Activated CD4-positive, alpha-beta T cell treated with anti-CD3 and anti-CD28 coated beads for 48 hours (primary cell): Measurements from ENCODE around the gene MINDY3.
"Not testable (repeated sequence)": the region's sequence is repeated elsewhere in the genome, so short reads cannot be mapped to it uniquely, and the experiment has no call there.

Experiments
- DNase-seq: peaks from one replicate; pipeline ENCODE4 v3.0.0-alpha.2; 2020

MINDY3 gene

DNA sequence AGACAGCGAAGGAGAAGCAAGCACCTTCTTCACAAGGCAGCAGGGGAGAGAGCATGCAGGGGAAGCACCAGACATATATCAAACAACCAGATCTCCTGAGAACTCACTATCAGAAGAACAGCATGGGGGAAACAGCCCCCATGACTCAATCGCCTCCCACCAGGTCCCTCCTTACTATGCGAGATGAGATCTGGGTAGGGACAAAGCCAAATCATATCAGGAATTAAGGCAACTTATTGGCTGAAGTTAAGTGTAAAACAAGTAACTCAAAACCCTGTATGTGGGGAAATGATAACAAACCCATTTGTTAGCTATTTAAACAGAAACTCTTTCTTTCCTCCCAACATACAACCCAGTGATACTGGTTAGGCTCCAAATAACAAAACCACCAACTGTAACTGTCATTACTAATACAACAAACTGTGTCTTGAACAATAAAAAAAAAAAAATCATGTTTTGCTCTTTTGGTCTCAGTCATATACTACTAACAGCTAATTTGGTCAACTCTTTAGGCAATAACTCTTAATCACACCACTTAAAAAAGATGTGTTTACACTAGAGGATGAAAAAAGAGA is 57.8 kb downstream of the MINDY3 start:
- peak; percentile 54 for DNase-seq

DNA sequence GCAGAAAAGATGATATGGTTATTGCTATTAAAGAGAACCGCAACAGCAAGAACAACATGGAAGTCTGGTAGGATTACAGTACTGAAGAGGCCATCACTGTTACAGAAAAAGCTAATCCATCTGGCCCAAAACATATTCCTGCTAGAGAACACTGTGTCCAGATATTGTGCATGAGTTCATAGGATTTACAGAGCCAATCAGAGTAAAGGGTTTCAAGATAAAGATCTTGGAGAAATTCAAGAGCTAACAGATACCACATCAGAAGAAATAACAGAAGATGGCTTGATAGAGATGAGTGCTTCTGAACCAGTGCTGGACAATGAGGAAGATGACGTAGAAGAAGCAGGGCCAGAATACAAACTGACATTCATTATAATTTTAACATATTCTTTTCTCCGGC is 58.7 kb downstream of the MINDY3 start:
- no peak for DNase-seq

DNA sequence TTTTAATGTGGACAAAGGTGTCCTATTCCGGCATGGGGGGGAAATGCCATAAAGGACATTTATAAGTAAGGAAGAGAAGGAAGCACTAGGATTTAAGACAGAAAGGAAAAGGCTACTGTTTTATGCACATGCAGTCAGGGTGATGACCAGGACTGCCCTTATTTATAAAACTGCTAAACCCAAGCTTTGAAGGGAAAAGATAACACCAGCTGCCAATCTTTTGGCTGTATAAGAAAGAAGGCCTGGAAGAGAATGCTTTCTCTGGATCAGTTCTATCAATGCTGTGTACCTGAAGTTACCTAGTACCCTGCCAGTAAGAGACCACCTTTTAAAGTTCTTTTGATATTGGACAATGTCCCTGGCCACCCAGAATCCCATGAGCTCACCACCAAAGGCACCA is 59.2 kb downstream of the MINDY3 start:
- DNase-seq, result no peak

DNA sequence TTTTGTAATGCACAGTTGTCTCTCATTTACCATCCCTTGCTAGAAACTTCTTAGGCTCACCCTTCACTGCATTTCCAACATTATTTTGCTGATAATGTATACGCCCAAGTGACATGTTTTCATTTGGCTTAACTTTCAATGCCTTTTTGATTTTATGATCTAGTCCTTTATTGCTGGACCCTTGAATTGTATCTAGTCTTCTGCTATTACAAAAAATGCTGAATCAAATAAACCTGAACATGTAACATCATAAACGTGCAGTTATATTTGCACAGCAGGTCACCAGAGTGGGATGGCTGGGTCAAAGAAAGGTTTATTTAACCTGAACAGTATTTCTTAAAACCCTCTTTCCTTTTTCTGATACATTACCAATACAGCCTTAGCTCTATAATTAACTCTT is 63.0 kb downstream of the MINDY3 start:
- DNase-seq, result no peak

DNA sequence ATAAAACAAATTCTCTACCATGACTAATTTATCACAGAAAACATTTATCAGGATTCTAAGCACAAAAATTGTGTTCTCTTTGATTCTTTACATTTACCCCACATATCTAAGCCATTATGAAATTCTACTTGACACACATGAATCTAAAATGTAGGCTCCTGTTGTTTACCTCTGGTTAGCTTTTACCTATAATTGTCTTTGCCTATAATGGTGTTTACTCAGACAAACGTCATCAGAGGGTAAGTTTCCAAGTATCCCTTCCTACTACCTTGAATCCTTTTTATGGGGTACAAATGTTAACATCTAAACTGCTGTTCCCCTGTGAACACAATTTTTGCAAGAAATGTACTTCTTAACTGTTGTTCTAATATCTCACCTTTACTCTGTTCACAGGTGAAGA is 63.5 kb downstream of the MINDY3 start:
- DNase-seq, result no peak

DNA sequence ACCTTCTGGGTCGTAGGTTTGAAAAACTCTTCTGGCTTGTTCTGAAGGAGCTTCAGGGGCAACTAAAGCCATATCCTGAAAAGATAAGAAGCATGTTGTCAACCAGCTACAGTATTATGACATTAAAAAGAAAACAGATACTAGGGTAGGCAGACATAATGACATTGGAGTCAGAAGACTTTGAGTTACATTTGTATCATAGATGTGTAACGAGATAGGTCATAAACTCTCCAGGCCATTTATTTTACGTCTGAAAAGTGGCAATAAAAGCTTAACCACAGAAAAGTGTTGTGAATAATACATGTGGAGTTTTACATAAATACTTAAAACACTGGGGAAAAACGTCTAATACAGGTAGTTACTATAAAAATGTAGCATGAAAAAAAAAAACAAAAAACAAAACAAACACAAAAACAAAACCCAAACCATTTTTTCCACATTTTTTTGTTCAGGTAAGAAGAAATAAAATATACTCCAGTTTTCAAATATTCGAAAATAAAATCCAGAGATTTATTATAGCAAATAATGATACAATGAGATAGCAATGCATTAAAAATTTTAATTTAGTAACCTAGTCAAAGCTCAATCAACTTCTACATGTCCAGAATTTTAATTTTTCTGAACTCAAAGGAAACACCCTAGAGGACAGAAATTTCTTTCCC is 64.1 kb downstream of the MINDY3 start:
- no peak for DNase-seq

DNA sequence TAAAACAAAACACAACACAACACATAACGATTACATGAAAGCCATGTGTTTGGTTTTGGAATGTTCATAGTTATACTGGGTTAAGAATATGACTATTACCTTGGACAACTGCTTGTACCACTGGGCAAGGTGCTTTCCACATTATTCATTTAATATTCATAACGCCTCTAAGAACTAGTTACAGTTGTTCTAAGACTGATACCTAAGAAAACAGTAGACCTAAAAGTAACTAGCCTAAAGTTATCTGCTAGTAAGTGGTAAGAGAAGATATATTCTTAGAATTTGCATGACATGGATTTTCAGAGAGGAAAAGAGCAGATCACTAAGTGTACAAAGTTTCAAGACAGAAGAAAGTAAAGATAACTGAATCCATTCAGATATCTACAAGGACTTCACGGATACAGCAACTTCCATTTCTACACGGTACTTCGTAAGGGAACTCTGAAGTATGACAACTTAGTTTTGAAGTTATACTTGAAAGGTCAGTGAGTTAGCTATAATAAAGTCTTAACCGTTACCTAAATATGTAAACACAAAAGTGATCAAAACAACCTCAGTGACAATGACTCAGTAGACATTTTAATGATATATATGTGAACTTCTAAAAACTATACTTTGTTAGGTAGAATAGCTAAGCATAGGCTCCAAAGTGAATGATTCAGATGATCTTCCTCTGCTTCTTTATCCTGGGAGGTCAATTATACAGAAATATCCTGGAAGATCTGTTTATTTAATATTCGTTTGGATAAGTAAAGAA is 65.1 kb downstream of the MINDY3 start:
- DNase-seq, result no peak

DNA sequence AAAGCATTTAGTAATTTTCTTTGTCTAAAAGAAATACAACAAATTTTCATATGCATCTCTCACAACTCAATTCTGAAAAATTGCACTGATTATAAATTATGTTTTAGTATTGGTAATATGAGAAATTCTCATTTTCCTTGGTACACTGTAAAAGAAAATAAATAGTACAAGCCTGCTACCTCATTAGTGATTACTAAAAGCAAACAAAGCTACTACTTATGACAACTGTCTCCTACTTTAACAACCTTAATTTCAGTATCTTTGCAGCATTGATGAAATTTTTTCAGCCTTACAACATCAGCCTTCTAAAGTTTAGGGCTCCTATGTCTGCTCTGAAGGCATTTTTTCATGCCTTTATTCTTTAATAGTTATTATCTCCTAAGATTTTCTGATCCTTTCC is 65.7 kb downstream of the MINDY3 start:
- DNase-seq, result no peak

DNA sequence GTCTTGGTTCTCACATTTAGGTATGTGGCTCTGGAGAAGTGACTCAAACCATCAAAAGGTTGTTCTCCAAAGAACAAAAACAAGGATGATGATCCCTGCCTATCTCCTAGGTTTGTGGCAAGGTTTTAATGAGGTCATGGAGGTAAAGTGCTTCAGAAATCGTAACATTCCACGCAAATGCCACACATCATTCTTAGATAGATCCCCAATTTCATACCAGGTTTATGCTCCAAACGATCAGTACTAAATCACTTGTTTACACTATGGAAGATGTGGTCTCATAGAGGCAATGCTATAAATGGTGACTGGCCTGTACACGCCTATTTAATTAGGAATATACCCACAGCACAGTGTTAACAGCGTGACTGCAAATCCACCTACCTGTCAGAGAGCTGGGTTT is 66.6 kb downstream of the MINDY3 start:
- DNase-seq, result no peak

DNA sequence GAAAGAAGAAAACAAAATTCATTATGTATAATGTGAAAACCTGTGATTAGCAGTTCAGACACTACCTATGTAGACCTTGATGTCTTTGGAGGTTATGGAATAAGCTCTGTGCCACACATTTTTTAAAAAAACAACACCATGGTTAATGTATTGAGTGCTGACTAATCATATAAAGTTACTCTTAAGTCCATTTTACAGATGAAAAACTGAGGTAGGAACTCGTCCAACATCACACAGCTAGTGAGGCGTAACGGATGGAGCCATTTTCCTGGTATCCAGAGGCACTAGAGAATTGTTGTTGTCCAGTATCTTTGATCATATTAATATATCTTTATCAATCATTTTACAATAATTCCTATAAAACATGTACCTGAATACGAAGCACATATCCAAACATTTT is 67.5 kb downstream of the MINDY3 start:
- DNase-seq, result no peak

DNA sequence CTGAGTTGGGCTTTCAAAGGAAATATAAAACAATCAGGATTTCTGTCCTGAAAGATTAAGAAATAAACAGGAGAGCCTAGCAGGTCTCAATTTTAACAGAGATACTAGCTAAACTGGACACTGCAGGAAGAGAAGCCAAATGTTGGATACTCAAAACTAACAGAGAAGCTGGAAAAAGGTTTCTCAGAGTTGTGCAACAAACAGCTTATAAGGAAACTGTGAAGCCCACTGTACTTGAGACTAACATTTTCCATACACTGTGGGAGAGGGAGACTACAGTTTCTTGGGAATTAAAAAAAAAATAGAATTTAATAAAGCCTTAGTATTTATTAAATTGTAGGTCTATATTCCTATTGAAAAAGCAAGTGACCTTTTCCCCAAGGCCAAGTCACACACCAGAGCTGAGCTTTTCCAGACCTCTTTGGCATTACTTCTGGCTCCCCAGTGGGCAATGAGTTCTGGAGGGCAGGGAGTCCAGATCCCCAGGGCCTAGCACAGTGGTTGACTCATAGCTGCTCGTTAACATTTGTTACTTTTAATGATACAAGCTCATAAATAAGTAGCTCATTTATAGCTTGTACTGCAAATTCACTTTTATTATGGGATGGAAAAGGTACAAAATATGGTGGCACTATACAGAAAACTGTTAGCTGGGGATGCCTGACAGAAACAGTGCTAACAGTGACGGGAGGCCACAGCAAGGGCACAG is 68.3 kb downstream of the MINDY3 start:
- DNase-seq, result no peak

DNA sequence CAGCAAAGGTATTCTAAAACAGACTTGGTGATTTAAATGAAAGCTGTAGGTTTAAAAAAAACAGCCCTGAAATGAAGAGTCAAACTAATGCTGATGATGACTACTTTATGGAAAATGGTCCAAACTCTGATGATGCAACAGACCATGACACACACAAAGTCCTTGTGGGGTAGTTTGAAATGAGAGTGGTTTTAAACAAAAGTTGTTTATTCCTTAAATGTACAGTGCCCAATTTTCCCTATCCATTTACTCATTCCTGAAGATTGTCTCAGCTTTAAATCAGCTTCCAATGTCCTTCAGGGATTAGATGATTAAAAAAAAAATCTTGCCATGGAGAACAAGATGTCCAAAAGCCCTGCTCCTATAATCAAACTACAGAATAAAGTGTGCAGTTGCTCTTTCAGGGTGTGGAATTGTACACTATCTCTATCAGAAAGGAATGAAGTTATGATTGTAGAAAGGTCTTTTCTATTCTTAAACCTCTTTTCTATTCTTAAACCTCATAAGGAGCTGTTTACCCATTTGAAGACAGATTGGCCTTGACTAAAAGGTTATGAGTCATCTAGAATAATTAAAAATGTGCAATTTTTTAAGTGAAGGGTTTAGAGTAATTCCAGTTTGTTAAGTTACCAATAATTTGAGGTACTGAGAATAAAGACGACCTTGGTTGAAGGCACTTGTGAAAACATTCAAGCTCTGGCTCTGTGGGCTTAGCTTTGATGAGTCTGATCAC is 70.3 kb downstream of the MINDY3 start:
- no peak for DNase-seq

DNA sequence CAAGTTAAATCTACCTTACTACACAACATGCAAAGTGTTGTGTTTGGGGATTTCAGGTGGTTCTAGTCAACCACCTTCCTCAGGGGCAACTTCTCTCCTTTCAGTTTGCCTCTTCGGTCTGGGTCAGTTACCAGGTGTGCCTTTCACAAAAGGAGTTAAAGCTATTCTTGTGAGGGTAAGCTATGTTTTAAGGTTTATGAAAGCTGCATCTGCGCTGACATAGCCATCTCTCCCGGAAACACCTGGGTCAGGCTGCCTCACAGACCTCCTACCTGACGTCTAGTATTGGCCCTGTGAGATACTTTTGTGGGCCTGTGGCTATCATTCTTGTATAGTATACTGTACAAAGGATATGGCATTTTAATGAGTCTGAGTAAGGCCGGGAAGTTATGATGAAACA is 72.9 kb downstream of the MINDY3 start:
- no peak for DNase-seq

DNA sequence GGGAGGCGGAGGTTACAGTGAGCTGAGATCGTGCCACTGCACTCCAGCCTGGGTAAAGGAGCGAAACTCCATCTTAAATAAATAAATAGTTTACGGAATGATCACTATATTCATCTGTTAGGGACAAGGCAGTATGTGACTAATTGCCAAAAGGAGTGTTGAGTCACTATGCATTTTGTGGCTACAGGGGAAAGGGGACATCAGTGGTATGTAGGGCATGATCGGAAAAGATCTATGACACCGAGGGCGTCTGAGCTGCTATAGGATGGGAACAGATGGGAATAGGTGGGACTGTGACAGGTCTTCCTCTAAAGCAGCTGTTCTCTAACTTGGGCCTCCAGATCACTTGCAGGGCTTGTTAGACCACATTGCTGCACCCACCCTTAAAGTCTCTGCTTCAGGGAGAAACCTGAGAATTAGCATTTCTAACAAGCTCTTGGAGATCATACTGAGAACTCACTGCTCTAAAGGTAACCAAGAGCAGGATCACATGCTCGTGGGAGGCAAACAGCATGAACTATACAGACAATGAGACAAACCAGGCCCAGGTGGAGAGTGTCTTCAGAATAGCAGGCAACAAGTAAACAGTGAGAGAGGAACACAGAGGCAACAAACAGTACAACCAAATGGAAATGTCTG is 75.5 kb downstream of the MINDY3 start:
- no peak for DNase-seq

DNA sequence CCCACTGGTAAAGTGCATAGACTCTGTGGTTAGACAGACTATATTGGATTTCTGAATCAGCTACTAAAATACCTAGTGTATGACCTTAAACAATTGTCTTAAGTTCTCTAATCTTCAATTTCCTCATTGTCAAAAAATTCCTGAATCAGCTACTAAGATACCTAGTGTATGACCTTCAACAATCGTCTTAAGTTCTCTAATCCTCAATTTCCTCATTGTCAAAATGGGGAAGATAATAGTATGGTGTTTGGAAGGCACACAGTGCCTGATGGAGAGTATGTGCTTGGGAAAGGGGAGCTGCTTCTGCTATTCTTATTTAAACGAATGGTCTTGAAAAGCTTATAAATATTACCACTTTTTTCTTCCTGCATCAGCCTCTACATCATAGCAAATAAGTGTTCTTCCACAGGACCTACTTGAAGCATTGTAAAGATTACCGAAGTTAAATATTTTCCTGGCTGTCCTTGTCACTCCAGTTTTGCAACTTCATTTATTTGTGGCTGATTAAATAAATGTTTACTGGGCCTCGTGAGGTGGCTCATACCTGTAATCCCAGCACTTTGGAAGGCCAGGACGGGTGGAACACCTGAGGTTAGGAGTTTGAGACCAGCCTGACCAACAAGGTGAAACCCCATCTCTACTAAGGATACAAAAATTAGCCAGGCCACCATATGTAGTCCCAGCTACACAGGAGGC is 76.2 kb downstream of the MINDY3 start:
- no peak for DNase-seq

DNA sequence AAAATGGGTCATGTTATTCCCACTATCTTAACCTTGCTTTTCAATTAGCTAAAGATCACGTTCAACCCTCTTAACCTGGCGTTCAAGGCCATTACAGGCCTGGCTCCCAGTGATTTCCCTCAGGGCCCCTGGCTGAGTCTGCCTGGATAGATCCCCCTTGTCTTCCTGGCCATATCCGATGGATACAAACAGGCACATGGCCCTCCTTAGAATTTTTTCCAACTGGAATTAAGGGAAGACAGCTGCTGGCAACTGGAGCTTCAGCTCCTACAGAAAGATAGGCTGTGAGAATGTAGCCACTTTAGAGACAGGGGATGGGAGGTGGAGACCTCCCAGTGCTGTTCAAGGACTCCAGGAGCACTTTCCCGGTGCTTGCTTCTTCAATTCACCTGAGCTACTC is 77.5 kb downstream of the MINDY3 start:
- DNase-seq, result no peak

DNA sequence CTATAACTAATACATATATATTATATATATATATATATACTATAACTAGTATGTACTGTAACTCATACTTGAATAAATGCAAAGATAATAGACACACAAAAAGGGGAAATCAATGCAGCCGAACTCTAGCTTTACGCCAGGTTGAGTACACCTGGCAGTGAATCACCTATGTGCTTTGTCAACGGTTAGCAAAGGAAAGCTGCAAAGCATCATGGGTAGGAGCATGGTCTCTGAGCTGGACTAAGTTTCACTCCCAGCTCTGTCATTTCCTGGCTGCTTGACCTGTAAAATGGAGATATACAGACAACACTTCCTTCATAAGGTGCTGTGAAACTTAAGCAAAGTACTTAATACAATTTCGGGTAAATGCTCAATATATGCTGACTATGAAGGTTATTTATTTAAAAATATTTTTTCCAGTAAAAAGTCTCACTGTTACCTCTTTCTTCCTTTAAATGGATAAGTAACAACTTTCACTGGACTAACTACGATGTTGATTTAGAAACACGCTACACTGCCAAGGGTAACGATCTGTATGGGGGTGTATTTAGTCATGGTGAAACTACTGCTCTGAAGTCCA is 78.8 kb downstream of the MINDY3 start:
- no peak for DNase-seq

DNA sequence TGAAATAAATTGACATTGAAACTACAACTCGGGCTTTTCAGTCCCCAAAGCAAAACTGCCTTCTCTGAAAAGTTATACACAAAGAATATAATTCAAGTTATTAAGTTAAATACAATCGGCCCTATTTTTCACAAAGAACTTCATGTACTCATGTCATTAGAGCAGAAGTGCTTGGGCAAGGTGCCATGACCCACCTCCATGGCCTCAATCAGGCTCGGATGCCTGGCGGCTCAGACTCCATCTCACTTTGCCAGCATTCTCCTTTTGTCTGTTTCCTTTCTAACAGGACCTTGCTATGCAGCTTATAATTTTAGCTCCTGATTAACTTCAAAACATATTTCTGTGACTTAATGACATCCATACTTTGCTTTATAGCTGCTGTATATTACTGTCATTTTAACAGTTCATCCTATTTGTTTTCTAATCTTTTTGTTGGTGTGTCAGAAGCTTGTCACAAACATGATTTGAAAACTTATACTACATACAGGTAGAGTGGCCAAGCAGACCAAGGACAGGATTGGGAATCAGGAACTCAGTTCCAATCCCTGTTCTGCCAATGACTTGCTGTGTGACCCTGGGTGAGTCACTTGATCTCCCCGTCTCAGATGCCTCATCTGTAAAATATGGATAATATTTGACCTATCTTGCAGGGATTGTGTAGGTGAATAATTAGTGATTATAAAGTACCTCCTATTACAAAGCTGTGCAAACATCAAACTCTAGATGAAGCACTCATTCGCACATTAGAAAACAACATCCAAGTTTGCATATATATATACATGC is 79.8 kb downstream of the MINDY3 start:
- DNase-seq, result no peak

DNA sequence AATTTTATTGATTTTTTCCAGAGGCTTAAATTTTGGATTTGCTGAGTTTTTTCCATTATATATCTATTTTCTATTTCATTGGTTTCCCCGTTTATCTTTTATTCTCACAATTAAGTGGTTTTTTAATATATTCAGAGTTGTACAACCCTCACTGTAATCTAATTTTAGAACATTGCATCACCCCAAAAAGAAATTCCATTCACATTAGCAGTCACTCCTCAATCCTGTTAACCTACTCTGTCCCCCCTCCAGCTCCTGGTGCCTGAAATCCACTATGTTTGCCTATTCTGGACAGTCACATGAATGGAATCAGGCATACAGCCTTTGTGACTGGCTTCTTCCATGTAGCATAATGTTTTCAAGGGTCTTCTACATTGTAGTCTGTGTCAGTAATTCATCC is 84.8 kb downstream of the MINDY3 start:
- DNase-seq, result no peak

DNA sequence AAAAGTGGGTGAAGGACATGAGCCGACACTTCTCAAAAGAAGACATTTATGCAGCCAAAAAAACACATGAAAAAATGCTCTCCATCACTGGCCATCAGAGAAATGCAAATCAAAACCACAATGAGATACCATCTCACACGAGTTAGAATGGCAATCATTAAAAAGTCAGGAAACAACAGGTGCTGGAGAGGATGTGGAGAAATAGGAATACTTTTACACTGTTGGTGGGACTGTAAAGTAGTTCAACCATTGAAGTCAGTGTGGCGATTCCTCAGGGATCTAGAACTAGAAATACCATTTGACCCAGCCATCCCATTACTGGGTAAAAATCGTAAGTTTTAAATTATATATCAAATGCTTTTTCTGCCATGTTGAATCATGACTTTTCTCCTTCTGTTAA is 85.8 kb downstream of the MINDY3 start:
- DNase-seq, result not testable (repeated sequence)
